22Rv1 (cell line): ENCODE results near the gene KRTAP10-9.

Source experiments
- CTCF ChIP-seq: fragments of 450-650 bp; IDR thresholded peaks from 2 replicates; pipeline ENCODE4 v1.5.1; 2017; ENCODE audit warnings: mild to moderate bottlenecking
- ZFX ChIP-seq: fragments of 450-650 bp; IDR thresholded peaks from 2 replicates; pipeline ENCODE4 v1.6.1; 2017; ENCODE audit warnings: antibody characterized with exemption, borderline replicate concordance

GRCh38 chr21:44603911-44604310 is 23.0 kb upstream of the KRTAP10-9 start:
- TF ChIP-seq CTCF: no peak
- no peak for TF ChIP-seq ZFX
